Right ventricle myocardium superior (tissue), 1 donor: ENCODE results near the gene EXOC7. TPM values are rescaled to one million over a fixed set of nuclear protein-coding genes. Genes with fewer than 3 reads are reported as not detected.
"Not testable (repeated sequence)": the region's sequence is repeated elsewhere in the genome, so short reads cannot be mapped to it uniquely, and the experiment has no call there.

Source experiments
- ATAC-seq: fragments of 200-7000 bp; cut with Tn5 transposase; one replicate; pipeline ENCODE4 v1.9.1; 2020; ENCODE audit warnings: mild to moderate bottlenecking; ENCODE audit not compliant: poor library complexity
- DNase-seq: peaks from one replicate; pipeline ENCODE4 v3.0.0-alpha.2; 2020
- intact Hi-C: fragments of 100-400 bp; cut with DNase I; formaldehyde crosslinking; loops from one replicate; pipeline ENCODE4 v1.11.2; 2022
- total RNA-seq: library from RNA; stranded (reverse); fragmentation: NEBNext Ultra II Directional; extraction: Animal tissue kit (Norgen Biotek cat#: 25700); gene quantifications from one replicate; pipeline ENCODE4 v1.2.1, GENCODE V29; 2021
- donor health status: DM: no; HTN: yes; CAD: no; lungs with severe emphysema.

EXOC7 gene
- total RNA-seq, 1 donor from 2014 or later: 74.7 TPM

DNA sequence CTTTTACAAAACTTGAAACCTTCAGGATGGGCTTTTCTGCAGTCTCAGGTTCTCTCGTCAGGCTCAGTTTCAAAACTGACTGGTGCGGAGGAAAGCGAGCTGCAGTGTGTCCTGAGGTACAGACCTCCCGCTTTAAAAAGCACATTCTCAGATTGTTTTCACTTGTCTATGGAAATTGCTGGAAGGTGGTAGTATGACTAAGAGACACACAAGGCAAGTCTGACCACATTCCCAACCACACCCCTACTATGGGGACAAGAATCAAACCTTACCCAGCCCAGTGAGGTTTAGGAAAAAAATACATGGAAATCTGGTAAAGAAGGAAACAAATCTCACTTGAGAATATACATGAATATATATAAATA lies 49.5 kb downstream of the EXOC7 start:
- ATAC-seq (no peak), DNase-seq (no peak)
- intact Hi-C loops: no loop called here

DNA sequence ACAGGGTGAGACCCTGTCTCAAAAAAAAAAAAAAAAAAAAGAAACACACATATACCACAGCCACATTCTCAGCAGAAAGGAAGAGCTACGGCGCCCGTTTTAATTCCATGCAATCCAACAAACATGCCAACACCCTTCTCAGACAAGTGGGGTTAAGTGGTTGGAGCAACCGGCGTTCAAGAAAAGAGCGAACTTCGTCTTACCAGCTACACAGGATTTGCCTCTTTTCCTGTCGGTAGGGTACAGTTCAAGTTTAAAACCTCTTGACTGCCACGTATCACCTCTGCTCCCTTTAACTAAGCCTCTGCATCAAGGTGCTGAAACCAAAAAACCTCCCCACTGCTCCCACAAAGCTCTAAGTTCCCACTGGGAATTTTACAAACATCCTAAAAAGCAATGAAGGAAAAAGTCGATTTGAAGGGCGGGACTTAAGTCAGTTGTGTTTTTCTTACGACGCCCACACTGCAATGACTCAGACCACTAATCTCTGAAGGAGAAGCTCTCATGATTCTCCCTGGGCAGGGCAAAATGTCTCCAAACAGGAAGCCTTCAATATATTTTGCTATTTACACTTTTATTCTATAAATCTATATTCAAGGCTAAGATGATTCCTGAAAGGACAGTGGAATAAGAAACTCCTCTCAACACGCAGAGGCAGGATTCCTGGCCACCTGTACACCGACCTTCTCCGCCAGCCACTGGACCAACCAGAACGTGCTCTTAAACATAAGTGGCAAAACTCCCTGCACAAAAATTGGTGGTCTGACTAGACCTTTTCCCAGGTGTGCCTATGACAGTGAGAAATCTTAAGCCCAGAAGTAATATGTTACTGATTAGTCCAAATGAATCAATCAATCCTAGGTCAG lies 50.1 kb downstream of the EXOC7 start:
- no peak for ATAC-seq
- DNase-seq: no peak
- intact Hi-C loops: no loop called here

DNA sequence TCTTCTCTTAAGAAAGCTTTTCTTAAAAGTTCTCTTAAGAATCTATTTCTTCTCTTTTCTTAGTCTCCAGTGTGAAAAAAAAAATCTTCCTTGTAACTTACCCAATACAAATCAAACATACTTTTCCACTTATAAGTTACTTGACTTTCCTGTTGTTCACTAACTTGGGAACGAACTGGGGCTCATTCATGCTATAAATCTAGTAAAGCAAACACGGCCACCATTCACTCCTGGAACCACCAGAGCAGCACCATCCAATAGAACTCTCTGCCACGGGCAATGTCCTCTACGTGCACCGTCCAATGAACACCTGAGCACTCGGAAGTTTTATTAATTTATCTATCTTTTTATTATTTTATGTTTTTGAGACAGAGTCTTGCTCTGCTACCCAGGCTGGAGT lies 52.0 kb downstream of the EXOC7 start:
- intact Hi-C loops: no loop called here
- DNase-seq: no peak
- no peak for ATAC-seq

DNA sequence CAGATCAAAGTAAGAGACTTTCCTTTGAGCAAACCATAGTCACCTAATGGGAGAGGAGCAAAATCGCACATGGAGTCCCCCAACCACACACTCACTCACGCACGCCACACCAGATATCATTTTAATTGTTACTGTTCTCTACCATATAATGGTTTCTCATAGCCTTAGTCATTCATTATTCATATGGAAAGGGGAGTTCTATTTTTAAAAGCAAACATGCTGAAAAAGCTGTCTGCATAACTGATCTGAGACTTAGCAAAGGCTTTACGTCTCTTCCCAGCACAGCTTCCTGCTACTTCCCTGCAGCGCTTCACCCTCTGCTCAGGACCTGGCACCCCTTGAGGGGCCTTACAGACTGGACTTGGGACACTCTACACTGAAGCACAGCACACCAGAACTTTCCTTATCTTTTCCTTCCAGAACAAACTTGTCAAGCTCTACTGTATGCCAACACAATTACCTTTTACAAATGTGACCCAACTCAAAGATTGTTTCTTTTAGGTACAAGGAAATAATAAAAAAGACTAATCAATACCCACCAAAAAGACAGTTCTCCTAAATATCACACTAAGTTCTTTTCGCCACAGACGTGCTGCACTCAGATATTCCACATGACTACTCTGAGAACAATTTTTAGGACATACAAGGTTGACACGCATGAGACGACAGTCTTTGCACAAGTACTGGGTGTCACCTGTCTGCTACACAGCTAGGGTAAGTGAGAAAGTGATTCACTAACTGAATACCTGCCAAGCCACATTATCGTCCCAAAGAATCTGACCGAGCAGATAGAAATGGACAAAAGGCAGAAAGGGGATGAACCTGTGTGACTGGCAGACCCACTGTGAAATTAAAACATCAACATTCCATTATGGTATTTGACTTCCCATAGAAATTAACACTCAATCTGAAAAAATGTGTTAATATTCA lies 52.8 kb downstream of the EXOC7 start:
- intact Hi-C loops: no loop called here
- DNase-seq: no peak
- no peak for ATAC-seq

DNA sequence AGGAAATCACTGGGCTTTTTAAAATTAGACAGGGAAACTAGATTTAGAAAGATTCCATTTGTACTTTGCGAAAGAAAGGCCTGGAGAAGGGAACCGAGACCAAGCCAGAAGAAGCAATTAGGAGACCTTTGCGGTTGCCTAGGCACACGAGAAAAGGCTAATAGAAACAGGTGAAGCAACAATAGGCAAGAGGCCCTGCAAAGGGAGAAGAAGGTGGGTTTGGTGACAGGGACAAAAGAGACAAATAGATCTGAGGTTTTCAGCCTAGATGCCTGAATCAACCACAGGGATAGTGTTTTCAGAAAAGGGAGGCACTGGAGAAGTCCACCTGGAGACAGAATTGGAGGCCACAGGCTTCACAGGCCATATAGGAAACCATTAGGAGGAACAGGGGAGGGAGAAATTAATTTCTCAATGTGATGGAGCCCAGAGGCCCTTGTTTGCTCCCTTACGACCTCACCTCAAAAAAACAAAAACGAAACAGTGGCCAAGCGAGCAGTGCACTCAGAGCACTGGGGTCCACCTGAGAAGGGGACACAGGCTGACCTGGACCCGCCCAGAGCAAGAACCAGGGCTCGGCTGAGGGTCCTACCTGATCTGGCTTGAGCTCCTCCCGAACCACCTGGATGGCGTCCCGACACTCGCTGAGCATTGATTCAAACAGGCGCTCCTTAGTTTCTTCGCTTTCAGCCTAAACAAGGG lies 53.6 kb downstream of the EXOC7 start:
- intact Hi-C loops: no loop called here
- ATAC-seq: no peak
- no peak for DNase-seq

DNA sequence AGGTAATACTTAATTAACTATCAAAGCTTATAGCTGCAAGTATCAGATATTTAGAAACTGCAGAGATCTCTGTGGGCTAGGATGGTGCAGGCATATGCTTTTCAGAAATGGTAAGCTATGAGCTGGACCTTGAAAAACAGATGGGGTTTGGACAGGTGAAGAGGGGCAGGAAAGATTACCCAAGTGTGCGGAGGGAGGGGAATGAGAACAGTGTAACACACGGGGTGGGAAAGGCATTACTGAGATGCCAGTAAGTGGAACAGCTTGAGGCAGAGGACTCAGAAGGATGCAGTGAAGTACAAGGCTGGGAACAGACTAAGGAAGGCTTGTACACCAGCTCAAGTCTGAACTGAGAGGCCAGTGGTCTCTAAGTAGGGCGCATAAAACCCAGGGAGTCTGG lies 54.3 kb downstream of the EXOC7 start:
- no peak for ATAC-seq
- DNase-seq: no peak
- intact Hi-C loops: no loop called here

DNA sequence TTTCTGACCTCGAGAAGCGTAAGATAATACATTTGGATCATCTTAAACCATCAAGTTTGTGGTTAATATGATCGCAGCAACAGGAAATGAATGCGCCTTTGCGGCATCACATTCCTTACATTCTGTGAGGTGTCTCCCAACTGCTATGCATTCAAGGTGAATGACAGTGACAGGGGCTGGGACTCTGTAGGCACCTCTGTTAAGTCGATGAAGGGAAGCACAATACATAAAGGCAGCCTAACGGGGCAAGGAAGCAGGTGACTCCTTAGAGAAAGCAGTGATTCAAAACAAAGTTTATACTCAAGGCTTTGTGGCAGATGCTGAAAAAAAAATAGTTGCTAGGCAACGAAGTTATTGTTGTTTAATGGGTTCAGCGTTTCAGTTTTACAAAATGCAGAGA lies 54.9 kb downstream of the EXOC7 start:
- DNase-seq (no peak), ATAC-seq (no peak)
- intact Hi-C loops: no loop called here

DNA sequence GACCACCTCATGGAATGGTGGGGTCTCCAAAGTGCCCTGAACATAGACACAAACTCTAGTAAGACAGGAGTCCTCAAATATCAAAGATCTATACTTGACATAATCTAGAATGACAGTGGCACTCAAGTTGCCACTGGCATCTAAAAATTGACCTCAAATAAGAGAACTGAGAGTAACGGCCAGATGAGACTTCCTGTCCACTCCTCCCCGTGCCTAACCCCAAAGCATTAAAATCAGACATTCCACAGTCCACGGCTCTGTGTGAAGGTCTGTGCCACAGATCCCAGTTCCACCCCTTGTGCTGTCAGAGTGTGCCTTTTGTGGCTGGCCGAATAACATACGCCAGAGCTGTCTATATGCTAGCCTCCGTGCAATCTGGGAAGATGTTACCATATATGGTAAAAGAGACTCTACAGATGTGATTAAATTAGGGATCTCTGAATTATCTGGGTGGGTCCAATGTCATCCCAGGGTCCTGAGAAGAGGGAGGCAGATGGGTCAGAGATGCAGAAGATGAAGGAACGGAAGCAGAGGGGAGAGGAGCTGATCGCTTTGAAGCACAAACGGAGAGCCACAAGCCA lies 55.5 kb downstream of the EXOC7 start:
- ATAC-seq: no peak
- no peak for DNase-seq
- intact Hi-C loops: no loop called here

DNA sequence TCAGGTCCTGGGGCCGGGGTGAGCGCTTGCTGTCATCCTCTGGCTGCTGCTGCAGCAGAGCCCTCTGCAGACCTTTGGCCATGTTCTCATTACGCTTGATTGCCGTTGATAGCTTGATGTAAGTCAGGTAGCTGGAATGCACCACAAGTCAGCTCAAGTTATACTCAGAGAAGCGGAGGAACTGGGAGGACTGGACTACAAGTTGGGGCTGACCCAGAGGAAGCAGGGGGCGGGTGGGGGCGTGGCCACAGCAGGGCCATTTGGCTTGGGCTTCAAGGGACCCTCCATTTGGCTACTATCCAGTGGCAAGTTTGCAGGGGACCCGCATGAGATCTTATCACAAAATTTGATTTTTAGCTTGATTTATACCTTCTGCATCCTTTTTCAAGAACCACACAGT lies 57.5 kb downstream of the EXOC7 start:
- no peak for DNase-seq
- intact Hi-C loops: no loop called here
- no peak for ATAC-seq

DNA sequence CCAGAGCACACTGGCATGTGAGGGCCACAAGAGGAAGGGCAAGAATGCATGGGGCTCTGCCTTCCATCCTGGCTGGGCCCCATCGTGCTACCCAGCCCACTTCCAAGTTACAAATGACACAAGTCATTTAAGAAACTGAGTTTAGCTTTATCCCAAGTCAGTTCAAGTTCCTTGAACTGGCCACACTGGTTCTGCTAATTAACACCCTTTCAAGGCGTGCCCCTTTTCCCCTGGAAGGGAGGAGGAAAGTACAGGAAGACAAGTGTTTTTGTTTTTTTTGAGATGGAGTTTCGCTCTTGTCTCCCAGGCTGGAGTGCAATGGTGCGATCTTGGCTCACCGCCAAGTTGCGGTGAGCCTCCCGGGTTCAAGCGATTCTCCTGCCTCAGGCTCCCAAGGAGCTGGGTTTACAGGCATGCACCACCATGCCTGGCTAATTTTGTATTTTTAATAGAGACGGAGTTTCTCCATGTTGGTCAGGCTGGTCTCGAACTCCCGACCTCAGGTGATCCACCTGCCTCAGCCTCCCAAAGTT lies 59.0 kb downstream of the EXOC7 start:
- ATAC-seq, intact Hi-C loops: not testable (repeated sequence)

DNA sequence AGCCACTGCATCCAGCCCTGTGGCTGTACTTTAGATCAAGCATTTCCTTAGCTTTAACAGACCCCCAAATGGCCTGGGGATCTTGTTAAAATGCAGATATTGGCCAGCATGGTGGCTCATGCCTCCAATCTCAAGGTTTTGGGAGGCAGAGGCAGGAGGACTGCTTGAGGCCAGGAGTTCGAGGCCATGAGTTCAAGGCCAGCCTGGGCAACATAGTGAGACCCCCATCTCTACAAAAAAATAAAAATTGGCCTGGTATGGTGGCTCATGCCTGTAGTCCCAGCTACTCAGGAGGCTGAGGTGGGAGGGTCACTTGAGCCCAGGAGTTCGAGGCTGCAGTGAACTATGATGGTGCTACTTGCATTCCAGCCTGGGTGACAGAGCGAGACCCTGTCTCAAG lies 60.7 kb downstream of the EXOC7 start:
- ATAC-seq, DNase-seq, intact Hi-C loops: not testable (repeated sequence)

More for the DNA sequence above, 59.0 kb downstream of the EXOC7 start:
- not testable (repeated sequence) for DNase-seq

DNA sequence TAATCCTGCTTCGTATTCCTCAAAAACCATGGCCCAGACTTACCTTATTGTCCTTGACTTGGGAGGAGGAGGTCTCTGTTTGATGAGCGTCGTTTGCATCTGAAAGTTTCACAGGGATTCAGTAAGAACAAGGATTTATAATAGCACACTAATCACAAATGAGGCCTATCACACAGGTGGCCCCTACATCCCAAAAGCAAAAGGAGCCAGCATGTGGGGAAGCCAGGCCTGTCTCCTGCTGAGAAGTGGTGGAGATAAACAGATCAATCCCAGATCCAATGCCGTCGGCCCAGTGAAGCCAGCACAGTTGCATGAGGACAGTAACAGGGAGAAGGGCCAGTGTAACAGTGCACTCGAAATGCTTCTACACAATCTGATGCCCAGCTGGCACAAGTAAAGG lies 63.2 kb downstream of the EXOC7 start:
- no peak for DNase-seq
- intact Hi-C loops: no loop called here
- no peak for ATAC-seq

DNA sequence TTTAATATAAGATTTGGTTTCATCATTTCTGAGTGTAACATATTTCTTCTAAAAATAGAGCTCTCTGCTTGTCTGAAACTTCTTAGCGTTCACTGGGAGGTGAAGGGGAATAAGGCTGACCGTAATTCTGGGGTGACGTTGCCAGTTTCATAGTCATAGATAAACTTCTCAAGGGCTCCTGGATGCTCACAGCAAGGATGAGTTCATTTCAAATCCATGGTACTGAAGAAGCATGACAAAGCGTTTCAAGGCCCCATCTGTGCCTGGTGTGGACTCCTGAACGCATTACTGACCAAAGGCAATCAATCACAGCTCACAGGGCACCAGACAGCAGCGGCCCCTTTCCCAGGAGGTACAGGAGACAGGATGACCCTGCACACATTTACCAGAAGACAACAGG lies 64.5 kb downstream of the EXOC7 start:
- ATAC-seq: no peak
- intact Hi-C loops: no loop called here
- no peak for DNase-seq

DNA sequence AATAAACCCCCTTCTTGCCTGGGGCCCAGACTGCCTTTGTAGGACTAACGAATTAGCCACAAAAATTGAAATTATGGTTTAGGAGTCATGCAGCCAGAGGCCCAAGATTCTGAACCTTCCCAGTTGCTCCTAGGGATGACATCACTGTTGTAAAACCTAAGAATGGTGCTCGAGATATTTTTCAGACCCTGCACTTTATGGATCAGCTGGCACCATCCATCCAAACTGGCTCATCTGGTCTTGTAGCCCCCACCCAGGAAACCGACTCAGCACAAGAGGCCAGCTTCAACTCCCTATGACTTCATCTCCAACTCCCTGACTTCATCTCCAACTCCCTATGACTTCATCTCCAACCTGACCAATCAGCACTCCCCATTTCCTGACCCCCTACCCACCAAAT lies 65.5 kb downstream of the EXOC7 start:
- intact Hi-C loops: no loop called here
- DNase-seq: no peak
- ATAC-seq: no peak

DNA sequence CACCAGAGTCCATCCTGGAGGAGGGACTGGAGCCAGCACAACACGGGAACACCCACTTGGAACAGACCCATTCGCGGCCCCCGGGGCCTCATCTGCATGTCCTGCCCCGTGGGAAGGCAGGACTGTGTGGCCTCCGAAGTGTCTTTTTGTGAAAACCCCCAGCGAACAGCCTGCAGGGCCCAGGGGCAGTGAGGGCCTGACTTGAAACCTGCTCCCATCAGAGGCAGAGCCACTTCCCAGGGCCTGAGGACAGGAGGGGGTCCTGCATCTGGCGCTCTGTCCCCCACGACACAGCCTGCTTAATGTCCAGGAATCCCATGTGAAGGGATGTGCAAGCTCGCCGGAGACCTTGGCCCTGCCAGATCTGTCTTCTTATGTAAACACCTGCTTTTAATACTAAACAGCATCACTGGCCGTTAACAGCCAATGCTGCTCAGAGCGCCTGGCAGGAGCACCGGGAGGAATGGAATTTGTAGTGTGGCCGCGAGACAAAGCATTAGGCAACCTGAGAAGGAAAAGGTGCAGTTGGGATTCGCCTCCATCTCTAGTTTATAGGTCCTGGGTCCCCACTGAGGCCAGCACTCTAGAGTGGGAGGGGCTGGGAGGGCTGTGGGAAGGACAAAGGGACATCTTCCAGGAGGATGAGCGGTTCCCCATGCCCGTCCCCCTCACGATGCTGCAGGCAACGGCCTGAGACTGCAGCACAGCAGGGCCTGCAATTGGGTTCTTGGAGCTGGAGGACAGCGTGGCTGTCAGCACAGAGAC lies 66.9 kb downstream of the EXOC7 start:
- DNase-seq (peak; percentile 50), ATAC-seq (peak; percentile 21)
- intact Hi-C loops: no loop called here

DNA sequence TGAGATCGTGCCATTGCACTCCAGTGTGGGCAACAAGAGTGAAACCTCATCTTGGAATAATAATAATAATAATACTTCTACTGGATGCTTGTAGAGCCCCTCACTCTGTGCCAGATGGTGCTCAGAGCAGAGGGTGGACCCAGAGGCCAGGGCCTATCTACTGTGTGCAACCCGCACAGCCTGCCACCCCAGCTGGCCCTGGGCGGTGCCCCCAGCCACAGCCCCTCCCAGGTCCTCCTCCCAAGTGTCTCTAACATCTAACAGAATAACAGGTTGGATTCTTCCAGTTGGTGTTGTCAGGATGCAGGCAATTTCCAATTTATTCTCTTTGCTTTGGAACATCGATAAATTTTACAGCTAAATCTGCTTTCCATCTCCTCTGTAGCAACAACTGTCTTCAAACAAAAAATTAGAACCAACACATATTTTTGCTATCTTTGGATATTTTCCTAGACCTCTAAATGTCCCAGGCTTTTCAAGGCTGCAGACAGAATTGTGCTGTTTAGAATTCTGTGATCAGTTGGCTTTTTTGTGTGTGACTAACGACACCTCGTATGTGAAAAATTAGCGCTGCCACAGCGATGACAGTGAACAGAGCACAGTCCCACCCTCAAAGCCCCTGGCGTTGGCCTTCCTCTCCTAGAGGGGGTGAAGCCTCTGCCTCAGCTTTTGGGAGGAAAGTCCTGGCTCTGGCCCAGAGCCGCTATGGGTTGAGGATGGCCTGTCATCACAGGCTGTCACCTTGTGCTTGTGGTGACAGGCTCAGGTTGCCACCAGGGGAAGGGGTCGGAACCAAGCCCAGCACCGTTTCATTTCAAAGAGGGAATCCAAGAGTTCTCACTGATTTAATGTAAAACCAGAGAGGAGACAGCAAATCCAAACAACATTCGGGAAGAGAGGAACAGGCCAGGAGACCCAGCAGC lies 68.9 kb downstream of the EXOC7 start:
- no peak for ATAC-seq
- intact Hi-C loops: no loop called here
- no peak for DNase-seq

DNA sequence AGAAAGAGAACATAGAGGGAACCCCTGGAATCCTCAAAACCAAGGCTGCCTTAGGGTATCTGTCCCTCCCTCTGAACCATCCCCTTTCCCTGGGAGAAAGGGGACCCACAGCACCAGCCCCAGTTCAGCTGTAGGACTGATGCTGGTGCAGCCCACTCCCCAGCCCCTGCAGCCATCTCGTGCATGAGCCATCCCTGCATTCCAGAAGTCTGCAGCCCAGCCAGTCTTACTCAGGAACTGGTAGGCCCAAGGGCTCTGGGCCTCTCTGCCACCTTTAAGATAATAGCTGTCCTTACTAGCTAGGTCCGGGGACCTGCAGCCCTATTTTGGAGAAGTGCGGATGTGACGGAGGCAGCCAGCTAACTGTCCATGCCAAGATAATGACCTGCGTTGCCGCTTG lies 70.4 kb downstream of the EXOC7 start:
- DNase-seq (no peak), ATAC-seq (no peak)
- intact Hi-C loops: no loop called here
